KMS-11 (cell line): ENCODE data around the gene ZNF219.

Experiments used
- H2AFZ ChIP-seq: fragments of 200-600 bp; sonication (generic); 2 replicates; pipeline ENCODE4 v1.6.1; 2016; ENCODE audit warnings: antibody characterized with exemption, mixed run types, low read depth
- H3K27ac ChIP-seq: fragments of 200-600 bp; sonication (generic); 2 replicates; pipeline ENCODE4 v1.6.1; 2016; ENCODE audit warnings: mild to moderate bottlenecking, mixed run types
- H3K27me3 ChIP-seq: fragments of 200-600 bp; sonication (generic); 2 replicates; pipeline ENCODE4 v1.6.1; 2017; ENCODE audit warnings: mild to moderate bottlenecking, low read depth, mixed run types, moderate library complexity; ENCODE audit not compliant: insufficient read depth
- H3K36me3 ChIP-seq: fragments of 200-600 bp; sonication (generic); 2 replicates; pipeline ENCODE4 v1.6.1; 2017; ENCODE audit warnings: mild to moderate bottlenecking, mixed run types; ENCODE audit not compliant: insufficient read depth
- H3K4me1 ChIP-seq: fragments of 200-600 bp; sonication (generic); 2 replicates; pipeline ENCODE4 v1.6.1; 2016; ENCODE audit warnings: mild to moderate bottlenecking, low read depth, mixed run types; ENCODE audit not compliant: poor library complexity, severe bottlenecking
- H3K4me2 ChIP-seq: fragments of 200-600 bp; sonication (generic); 2 replicates; pipeline ENCODE4 v1.7.0; 2016; ENCODE audit warnings: mild to moderate bottlenecking, mixed run types
- H3K4me3 ChIP-seq: fragments of 200-600 bp; sonication (generic); IDR thresholded peaks from 2 replicates; pipeline ENCODE4 v1.6.1; 2017; ENCODE audit warnings: low read depth, low read length, mixed read lengths; ENCODE audit not compliant: insufficient read depth
- H3K79me2 ChIP-seq: fragments of 200-600 bp; sonication (generic); 2 replicates; pipeline ENCODE4 v1.6.1; 2016; ENCODE audit warnings: low read depth, mixed run types; ENCODE audit not compliant: insufficient read depth
- H3K9ac ChIP-seq: fragments of 200-600 bp; sonication (generic); 2 replicates; pipeline ENCODE4 v1.6.1; 2016; ENCODE audit warnings: mild to moderate bottlenecking, mixed run types
- H4K20me1 ChIP-seq: fragments of 200-600 bp; sonication (generic); 2 replicates; pipeline ENCODE4 v1.6.1; 2016; ENCODE audit warnings: mild to moderate bottlenecking, mixed run types; ENCODE audit not compliant: insufficient read depth
- CTCF ChIP-seq: fragments of 200-600 bp; sonication (generic); conservative IDR thresholded peaks from 2 replicates; pipeline ENCODE4 v1.6.1; 2017; ENCODE audit warnings: low read depth, mild to moderate bottlenecking, antibody characterized with exemption, low read length, moderate library complexity, mixed read lengths

The ZNF219 gene

GRCh38 chr14:21107283-21107800 lies 8.9 kb upstream of the ZNF219 start:
- H3K27me3 ChIP-seq: no peaks in the 10 kb centered on the region
- no peak overlapping the region for H3K4me3 ChIP-seq
- H2AFZ ChIP-seq: peak overlapping the region; percentile 56
- H3K4me2 ChIP-seq: peak overlapping the region; percentile 51; the same call in 1 of the 2 replicates
- H3K36me3 ChIP-seq: no peaks in the 10 kb centered on the region
- no peaks in the 10 kb centered on the region for H3K79me2 ChIP-seq
- no peaks in the 10 kb centered on the region for H4K20me1 ChIP-seq
- no peak overlapping the region for H3K9ac ChIP-seq
- peak overlapping the region; percentile 40; the same call in 1 of the 2 replicates for H3K27ac ChIP-seq
- H3K4me1 ChIP-seq: peaks cover 74% of the 10 kb centered on the region
- no peak for TF ChIP-seq CTCF

- Histone ChIP-seq H3K36me3 (no peaks in the 10 kb centered on the region), H3K79me2 (no peaks in the 10 kb centered on the region), H3K27me3 (no peaks in the 10 kb centered on the region), H3K9ac (no peak overlapping the region; the same call in 1 of the 2 replicates), H3K4me3 (no peak overlapping the region), H3K4me1 (peaks cover 78% of the 10 kb centered on the region), H3K27ac (peak overlapping the region; percentile 40), H4K20me1 (no peaks in the 10 kb centered on the region), H2AFZ (peak overlapping the region; percentile 56), H3K4me2 (peak overlapping the region; percentile 51)
- peak; percentile 77 for TF ChIP-seq CTCF
Observed at GRCh38 chr14:21106498-21107282, 8.2 kb upstream of the ZNF219 start.

GRCh38 chr14:21106176-21106497 lies 7.7 kb upstream of the ZNF219 start:
- H3K4me2 ChIP-seq: peak overlapping the region; percentile 51
- H3K36me3 ChIP-seq: no peaks in the 10 kb centered on the region
- H3K4me3 ChIP-seq: no peak overlapping the region
- no peak overlapping the region for H3K9ac ChIP-seq
- H3K79me2 ChIP-seq: no peaks in the 10 kb centered on the region
- H3K27me3 ChIP-seq: no peaks in the 10 kb centered on the region
- peaks cover 76% of the 10 kb centered on the region for H3K4me1 ChIP-seq
- no peak for TF ChIP-seq CTCF
- H2AFZ ChIP-seq: peak overlapping the region; percentile 56
- H3K27ac ChIP-seq: peak overlapping the region; percentile 40; the same call in 1 of the 2 replicates
- H4K20me1 ChIP-seq: no peaks in the 10 kb centered on the region

- Histone ChIP-seq H4K20me1 (no peaks in the 10 kb centered on the region), H3K4me1 (peaks cover 66% of the 10 kb centered on the region), H3K36me3 (no peaks in the 10 kb centered on the region), H3K4me3 (no peak overlapping the region), H3K9ac (no peak overlapping the region), H3K4me2 (peak overlapping the region; percentile 52; the same call in 1 of the 2 replicates), H3K27ac (peak overlapping the region; percentile 99; the same call in 1 of the 2 replicates), H2AFZ (no peak overlapping the region), H3K79me2 (no peaks in the 10 kb centered on the region), H3K27me3 (no peaks in the 10 kb centered on the region)
- no peak for TF ChIP-seq CTCF
Observed at GRCh38 chr14:21105095-21105494, 6.6 kb upstream of the ZNF219 start.
